GM21737 (cell line): ENCODE data around the gene SULT2B1.

ENCODE experiments used
- ATAC-seq: cut with Tn5 transposase; IDR thresholded peaks from one replicate; pipeline ENCODE4 v1.9.1; 2021; ENCODE audit warnings: mild to moderate bottlenecking, moderate library complexity; ENCODE audit not compliant: unreplicated experiment

Gene SULT2B1

GRCh38 chr19:48598996-48599700 lies 47.2 kb downstream of the SULT2B1 start:
- ATAC-seq, result no peak

GRCh38 chr19:48600679-48601417 lies 48.9 kb downstream of the SULT2B1 start:
- ATAC-seq, result no peak

DNA sequence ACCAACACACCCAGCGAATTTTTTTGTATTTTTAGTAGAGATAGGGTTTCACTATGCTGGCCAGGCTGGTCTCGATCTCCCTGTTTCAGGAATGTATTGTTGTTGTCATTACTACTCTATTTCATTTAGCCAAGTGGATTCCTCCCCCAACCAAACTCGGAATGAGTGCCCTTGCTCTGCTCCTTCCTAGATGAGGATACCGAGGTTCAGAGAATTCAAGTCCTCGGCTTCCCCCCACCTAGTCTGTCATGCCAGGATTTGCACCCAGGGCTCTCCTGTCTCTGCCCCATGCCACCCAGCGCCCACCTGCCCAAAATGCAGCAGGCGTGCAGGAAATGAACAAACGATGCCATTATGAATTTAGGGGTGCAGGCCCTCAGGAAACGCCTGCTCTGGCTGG lies 51.0 kb downstream of the SULT2B1 start:
- no peak for ATAC-seq

DNA sequence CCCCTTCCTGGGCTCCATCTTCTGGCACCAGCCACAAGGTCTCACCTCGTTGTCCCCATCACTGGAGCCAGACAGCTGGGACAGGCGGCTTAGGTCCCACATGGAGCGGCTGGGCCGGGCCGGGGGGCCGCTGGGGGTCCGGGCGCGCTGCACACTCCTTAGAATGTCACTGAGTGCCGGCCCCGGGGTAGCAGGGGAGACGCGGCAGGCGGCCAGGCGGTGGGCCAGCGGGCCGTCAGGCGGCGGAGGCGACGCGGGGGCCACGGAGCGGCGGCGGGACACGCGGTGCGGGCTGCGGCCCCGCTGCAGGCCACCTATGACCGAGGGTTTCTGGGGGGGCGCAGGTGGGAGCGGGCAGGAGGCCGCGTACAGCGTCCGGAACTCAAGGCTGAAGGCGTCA lies 51.5 kb downstream of the SULT2B1 start:
- no peak for ATAC-seq

DNA sequence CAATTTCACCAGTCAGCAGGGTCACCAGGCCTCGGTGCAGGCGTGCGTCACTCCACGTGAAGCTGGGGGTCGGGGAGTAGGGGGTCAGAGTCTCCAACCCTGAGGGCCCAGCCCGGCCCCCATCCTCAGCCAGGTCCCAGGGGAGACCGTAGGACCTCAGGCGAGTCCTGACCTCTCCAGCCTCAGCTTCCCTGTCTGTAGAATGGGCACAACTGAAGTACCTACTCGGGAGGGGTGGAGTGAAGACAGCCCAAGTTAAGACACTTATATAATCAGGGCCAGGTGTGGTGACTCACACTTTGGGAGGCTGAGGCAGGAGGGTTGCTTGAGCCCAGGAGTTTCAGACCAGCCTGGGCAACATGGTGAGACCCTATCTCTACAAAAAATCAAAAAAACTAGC lies 51.9 kb downstream of the SULT2B1 start:
- ATAC-seq, result no peak

DNA sequence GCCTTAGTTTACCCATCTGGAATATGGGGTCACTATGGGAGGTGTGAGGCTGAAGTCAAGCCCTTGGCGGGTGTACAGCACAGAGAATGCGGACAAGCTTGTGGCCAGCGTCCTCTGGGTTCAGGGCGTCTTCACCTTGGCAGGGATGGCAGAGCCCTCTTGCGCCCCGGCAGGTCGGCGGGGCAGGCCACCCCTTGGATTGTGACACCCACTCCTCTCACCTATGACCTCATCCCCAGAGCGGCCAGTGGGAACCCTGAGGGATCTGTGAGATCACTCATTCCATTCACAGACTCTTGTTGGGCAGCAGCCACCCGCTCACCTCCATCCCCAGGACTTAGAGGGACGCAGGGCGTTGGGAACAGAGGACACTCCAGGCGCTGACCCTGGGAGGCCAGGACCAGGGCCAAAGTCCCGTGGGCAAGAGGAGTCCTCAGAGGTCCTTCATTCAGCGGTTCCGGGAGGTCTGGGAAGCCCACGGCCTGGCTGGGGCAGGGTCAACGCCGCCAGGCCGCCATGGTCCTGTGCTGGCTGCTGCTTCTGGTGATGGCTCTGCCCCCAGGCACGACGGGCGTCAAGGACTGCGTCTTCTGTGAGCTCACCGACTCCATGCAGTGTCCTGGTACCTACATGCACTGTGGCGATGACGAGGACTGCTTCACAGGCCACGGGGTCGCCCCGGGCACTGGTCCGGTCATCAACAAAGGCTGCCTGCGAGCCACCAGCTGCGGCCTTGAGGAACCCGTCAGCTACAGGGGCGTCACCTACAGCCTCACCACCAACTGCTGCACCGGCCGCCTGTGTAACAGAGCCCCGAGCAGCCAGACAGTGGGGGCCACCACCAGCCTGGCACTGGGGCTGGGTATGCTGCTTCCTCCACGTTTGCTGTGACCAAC lies 54.7 kb downstream of the SULT2B1 start, which contains the start of gene SPACA4:
Gene SPACA4, plus strand, starts transcription at position 280 of the 896 bp plus-strand sequence. Its CDS starts 237 bp downstream, at position 517.
- ATAC-seq, result no peak

- ATAC-seq, result no peak
Observed at GRCh38 chr19:48607359-48607755, 55.4 kb downstream of the SULT2B1 start.

DNA sequence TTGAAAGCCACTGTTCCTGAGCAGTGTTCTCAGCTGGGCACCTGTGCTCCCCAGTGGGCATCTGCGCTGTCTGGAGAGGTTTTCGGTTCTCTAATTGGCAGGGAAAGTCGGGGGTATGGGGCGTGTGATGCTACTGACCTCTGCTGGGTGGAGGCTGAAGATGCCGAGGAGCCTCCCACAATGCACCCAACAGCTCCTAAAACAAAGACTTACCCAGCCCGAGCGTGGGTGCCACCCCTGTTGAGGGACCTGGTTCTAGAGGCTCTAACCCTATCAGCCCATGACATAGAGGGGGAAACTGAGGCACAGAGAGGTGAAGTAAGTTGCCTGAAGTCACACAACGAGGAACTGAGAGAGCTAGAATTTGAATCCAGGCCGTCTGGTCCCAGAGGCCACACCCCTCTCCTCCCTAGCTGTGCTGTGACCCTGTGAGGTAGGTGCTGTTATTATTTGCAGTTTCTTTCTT lies 56.9 kb downstream of the SULT2B1 start:
- no peak for ATAC-seq

DNA sequence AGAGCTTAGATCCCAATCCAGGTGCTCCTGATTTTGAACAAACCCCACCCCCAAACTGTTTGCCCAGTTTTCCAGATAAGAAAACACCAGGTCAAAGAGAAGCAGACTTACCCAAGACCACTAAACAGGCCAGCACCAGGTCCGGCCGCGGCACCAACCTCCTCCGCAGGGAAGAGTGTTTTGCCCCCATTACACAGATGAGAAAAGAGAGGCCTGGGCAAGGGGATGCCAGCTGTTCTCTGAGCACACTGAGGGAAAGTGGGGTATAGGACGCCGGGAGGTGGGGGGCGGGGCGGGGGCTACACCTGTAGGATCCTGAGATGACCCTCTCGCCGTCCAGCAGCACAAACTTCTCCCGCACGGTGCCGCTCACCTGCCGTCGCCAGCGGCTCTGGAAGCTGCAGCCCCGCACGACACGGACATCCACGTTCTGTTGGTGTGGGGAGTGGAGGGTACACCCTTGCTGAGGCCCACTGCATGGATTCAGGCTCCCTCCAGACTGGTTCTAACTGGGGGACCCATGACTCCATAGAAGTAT lies 57.7 kb downstream of the SULT2B1 start:
- ATAC-seq, result no peak

DNA sequence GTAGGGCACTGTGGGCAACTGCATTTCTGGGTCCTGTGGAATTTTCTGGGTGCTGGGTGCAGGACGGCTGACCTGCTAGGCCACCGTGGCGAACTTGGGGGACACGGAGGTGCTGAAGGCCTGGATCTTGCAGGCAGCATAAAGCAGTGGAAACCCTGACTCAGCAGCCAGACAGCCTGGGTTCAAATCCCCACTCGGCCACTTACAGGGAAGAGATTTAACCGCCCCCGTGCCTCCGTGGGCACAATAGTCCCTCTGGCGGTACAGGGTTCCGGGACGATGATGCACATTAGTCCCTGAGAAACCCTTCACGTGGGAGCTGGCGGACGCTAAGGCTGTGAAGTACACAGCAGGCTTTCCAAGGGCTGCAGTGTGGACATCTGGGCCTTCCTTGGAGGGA lies 59.9 kb downstream of the SULT2B1 start:
- ATAC-seq, result no peak

DNA sequence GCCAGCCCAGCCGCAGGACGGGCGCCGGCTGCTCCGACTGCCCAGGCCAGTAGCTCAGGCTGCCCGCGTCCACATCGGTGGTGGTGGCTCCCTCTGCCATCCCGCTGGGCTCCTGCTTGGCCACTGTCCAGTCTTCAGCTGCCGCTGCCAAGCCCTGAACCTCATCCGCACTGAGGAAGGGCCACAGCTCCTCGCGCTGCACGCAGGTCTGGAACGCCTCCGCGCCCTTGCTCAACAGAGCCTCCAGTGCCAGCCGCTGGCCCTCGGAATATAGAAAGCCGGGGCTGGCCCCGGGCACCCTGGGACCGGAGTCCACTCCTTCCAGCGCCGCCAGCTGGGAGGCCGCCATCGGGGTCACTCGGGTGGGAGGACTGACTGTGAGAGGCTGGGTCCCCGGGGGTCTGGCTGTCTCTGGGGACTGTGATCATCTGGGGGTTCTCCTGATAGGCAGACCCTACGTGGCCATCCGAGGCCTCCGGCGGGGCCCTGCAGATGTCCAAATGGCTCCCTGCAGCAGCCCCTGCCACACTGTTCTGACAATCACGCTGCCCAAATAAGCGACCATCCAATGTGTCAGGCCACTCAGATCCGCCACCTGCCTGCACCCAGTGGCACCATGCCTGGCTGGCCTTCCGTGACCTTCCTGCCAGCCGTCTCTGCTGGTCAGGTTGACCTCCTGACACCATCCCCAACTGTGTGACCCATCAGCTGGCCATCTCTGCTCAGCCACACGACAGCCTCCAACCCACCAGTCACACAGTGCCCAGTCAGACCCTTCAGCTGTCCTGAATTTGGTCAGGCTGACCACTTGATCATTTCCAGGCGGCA lies 61.3 kb downstream of the SULT2B1 start:
- ATAC-seq, result no peak

- ATAC-seq, result no peak
Observed at GRCh38 chr19:48613852-48614435, 62.0 kb downstream of the SULT2B1 start.

GRCh38 chr19:48614436-48615230 lies 62.7 kb downstream of the SULT2B1 start, which contains the start of gene FAM83E:
Gene FAM83E, minus strand, starts transcription at chr19:48615076. Its CDS starts 1,704 bp downstream, at chr19:48613372.
- ATAC-seq, result no peak

GRCh38 chr19:48615231-48616040 lies 63.5 kb downstream of the SULT2B1 start:
- ATAC-seq, result no peak

- ATAC-seq, result no peak
Observed at GRCh38 chr19:48616041-48616436, 64.1 kb downstream of the SULT2B1 start.

DNA sequence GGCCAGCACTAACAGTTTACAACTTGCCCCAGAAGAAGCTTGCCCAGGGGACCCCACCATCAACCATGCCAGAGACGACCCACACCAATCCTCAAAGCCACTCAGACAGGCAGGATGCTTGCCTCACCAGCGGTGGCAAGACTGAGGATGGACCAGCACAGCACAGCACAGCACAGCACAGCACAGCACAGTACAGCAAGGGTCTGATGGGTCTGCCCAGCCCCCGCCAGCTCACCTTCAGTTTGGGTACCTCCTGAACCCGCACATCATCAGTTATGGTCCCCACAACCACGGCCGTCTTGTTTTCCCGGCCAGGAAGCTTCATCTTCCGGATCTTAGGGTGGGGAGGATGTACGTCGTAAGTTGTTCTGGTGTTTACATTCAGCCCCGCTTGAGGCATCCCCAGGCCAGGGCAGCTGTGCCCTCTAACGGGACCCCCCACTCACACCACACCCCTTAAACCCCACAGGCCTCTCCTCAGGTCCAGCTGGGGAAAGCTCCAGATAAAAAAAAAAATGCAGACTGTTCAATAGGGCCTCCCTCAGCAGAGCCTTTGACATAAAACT lies 64.6 kb downstream of the SULT2B1 start:
- ATAC-seq, result no peak

DNA sequence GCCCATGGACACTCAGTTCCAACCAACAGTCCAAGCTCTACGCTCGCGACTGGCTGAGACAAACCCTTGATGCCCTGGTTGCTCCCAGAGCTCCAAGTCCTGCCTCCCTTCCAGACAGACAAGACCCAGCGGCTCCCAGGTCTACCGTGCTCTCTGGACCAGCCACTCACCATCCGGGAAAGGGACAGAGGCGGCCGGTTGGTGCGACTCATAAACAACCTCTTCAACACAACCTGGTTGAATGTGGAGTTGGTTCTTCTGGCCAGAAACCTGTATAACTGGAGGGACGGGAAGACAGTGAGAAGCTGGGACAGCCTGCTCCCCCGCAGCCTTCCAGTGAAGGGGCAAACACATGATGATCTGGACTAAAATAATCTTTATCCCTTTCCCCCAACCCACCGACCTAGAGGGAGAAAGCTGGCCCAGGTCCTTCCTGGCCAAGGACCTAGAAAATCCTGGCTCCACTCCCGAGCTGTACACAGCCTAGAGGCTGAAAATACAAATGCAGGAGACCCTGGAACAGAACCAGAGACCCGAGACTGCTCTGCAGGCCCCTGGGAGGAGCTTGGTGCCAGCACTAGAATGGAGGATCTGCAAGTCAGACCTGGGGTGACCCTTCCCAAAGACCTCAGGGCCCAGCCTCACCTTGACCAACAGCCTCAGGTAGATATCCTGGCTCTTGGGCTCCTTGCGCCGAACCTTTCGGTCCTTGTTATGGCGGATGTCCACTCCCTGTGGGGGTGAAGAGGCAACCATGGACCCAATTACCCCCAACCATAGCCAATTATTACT lies 65.4 kb downstream of the SULT2B1 start:
- no peak for ATAC-seq
